ENCODE data around the gene CCHCR1.

DNA sequence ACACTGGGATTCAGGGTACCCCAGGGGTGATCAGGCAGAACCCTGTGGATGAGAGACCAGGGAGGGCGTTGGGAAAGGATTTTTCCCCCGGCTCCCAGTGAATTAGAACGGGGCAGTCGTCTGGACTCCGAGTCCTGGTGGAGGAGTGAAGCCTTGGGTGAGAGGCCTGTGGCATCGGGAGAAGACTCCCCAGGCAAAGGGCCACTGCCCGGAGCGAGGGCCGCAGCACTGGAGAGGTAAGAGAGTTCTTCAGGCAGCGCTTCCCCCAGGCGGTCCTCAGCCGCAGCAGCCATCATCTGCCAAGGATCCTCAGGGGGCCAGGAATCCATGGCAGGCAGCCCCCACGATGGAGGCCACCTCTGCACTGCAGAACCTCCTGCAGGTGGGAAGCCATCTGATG is 45.9 kb downstream of the CCHCR1 start:
- TF ChIP-seq POLR2AphosphoS5 (IDR thresholded peaks at IDR 0.05; ENCODE audit: low read depth, low read length) (no peak), POLR2A (IDR thresholded peaks at IDR 0.05; ENCODE audit: low read depth, low read length) (no peak), TAF1 (IDR thresholded peaks at IDR 0.05; ENCODE audit: borderline replicate concordance, low read depth, low read length) (no peak)
